ENCODE data around the gene ARID1B. TPM values are rescaled to one million over a fixed set of nuclear protein-coding genes. Genes with fewer than 3 reads are reported as not detected.

The ARID1B gene
- total and polyA plus RNA-seq, 12 donors, result 13.3 to 85.6 (median 50.9) TPM

DNA sequence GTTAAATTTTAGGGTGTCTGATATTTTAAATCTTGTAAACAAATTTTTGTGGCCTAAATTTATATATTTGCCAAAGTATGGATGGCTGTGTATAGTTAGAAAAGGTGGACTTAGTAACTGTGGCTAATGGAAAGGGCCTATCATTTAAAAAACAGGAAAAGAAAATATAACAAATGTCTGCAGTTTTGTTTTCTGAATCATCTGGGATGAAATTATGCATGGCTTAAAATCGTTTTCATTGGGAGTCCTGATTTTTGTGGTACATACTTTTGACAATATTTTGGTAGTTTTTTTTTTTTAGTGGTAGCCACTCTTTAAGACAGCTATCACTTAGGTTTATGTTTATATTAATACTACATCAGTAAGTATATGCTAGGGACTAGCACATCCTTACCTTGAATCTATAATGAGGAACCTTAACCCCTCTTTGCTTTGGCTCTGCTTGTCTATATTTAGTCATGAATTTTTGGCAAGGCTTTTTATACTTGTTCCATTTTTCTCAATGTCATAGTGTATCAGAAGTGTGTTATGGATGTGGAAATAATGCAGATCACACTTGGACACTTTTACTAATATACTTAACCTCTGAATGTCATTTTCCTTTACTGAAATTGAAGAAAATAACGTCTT is 5.6 kb downstream of the ARID1B start:
- Histone ChIP-seq H3K36me3 (replicated peaks in 1 of 2) (no peaks in the 10 kb centered on the region), H3K9me3 (replicated peaks in 1 of 3) (no peaks in the 10 kb centered on the region), H3K27ac (peak overlapping the region; percentile 27 to 98 (median 67)), H3K4me1 (replicated peaks in 1 of 2) (peaks cover 22 to 53% of the 10 kb centered on the region in 2 donors), H3K27me3 (no peaks in the 10 kb centered on the region), H3K4me3 (peak overlapping the region in 1 of 4 donors; percentile 53)
- 1 to 5% (median 2%) methylated on average over 2 of the region's 2 CpGs for WGBS, 4 donors
- DNase-seq, result no peak
- TF ChIP-seq CTCF (IDR thresholded peaks at IDR 0.05) (no peak), POLR2A (IDR thresholded peaks at IDR 0.05) (no peak)
- intact Hi-C loops (cut with DNase I), result no loop called here

DNA sequence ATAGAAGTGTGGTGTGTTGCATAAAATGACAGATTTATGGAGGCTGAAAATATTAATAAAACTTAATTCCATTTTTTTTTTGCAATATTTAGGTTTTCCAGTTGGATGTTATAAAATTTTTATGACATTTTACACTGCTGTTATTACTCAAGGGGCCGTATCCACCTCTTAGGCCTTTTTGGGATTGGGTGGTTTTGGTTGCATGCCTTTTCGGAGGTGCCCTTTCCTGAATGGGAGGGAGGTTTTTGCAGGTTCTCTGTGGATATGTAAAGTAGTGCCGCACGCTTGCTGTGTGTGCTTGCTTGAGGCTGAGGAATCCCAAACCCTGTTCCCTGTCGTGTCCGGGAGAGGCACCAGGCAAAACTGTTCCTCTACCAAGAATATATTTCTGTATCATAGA is 6.8 kb downstream of the ARID1B start:
- no peak overlapping the region for H3K27ac ChIP-seq
- DNase-seq, result no peak
- no peaks in the 10 kb centered on the region for H3K36me3 ChIP-seq (replicated peaks in 1 of 2)
- peak overlapping the region in 1 of 4 donors; percentile 53 for H3K4me3 ChIP-seq
- WGBS, 4 donors, result 81 to 91% (median 87%) methylated on average over 5 to 6 of the region's 6 CpGs
- intact Hi-C loops (cut with DNase I), result no loop called here
- no peaks in the 10 kb centered on the region for H3K9me3 ChIP-seq (replicated peaks in 1 of 3)
- TF ChIP-seq CTCF (IDR thresholded peaks at IDR 0.05), result no peak
- no peak for TF ChIP-seq POLR2A (IDR thresholded peaks at IDR 0.05)
- H3K4me1 ChIP-seq (replicated peaks in 1 of 2), result peaks cover 22 to 55% of the 10 kb centered on the region in 2 donors
- no peaks in the 10 kb centered on the region for H3K27me3 ChIP-seq

- intact Hi-C loops (cut with DNase I), result no loop called here
- Histone ChIP-seq H3K9me3 (replicated peaks in 1 of 3) (no peaks in the 10 kb centered on the region), H3K4me3 (no peak overlapping the region), H3K27me3 (no peaks in the 10 kb centered on the region), H3K36me3 (replicated peaks in 1 of 2) (no peaks in the 10 kb centered on the region), H3K4me1 (replicated peaks in 1 of 2) (peaks cover 20 to 59% of the 10 kb centered on the region in 2 donors), H3K27ac (no peak overlapping the region)
- TF ChIP-seq CTCF (IDR thresholded peaks at IDR 0.05) (no peak), POLR2A (IDR thresholded peaks at IDR 0.05) (no peak)
- DNase-seq, result no peak
- whole genome bisulfite sequencing, 4 donors, result 77 to 91% (median 88%) methylated on average over 4 of the region's 4 CpGs
These were observed 9.5 kb downstream of the ARID1B start for GRCh38 chr6:156786652-156787051.

- no peak for DNase-seq
- Histone ChIP-seq H3K4me1 (replicated peaks in 1 of 2) (peaks cover 16 to 61% of the 10 kb centered on the region in 2 donors), H3K27me3 (no peaks in the 10 kb centered on the region), H3K9me3 (replicated peaks in 1 of 3) (no peaks in the 10 kb centered on the region), H3K4me3 (no peak overlapping the region), H3K36me3 (replicated peaks in 1 of 2) (no peaks in the 10 kb centered on the region), H3K27ac (no peak overlapping the region)
- WGBS, 4 donors, result 78 to 88% (median 83%) methylated on average over 5 of the region's 5 CpGs
- TF ChIP-seq POLR2A (IDR thresholded peaks at IDR 0.05) (no peak), CTCF (IDR thresholded peaks at IDR 0.05) (no peak)
- intact Hi-C loops (cut with DNase I), result no loop called here
These were observed 10.7 kb downstream of the ARID1B start for GRCh38 chr6:156787569-156788492.

Measured in adrenal gland (tissue), 12 donors.